Measurements from ENCODE around the gene CCDC9.
A peak's percentile ranks its signal among the peaks of the same experiment; 100 is the strongest.

CCDC9 gene

DNA sequence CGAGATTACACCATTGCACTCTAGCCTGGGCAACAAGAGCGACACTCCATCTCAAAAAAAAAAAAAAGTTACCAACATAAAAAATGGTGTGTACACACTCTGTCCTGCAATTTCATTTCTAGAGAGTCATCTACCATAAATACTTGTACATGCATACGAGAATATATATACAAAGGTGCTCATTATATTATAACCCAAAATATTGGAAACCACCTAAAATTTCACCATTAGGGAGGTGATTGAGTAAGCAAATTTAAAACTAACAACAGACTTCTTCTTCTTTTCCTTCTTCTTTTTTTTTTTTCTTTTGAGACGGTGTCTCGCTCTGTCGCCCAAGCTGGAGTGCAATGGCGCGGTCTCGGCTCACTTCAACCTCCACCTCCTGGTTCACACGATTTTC, 45.9 kb downstream of the CCDC9 start:
- no peak for DNase-seq

DNA sequence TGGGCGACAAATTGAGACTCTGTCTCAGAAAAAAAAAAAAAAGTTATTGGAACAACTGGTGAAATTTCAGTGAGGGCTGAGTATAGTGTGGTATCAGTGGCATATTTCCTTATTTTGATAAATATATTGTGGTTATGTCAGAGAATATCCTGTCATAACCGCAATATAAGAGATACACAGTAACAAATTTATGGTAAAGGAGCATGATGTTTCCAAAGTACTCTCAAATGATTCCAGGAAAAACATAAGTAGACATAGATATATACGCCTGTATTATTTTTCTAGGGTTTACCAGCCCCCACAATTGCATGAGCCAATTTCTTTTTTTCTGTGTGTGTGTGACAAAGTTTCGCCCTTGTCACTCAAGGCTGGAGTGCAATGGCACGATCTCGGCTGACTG, 47.6 kb downstream of the CCDC9 start:
- DNase-seq = no peak

- DNase-seq = peak; percentile 84
These were observed 49.0 kb downstream of the CCDC9 start for GRCh38 chr19:47305309-47305751.

DNA sequence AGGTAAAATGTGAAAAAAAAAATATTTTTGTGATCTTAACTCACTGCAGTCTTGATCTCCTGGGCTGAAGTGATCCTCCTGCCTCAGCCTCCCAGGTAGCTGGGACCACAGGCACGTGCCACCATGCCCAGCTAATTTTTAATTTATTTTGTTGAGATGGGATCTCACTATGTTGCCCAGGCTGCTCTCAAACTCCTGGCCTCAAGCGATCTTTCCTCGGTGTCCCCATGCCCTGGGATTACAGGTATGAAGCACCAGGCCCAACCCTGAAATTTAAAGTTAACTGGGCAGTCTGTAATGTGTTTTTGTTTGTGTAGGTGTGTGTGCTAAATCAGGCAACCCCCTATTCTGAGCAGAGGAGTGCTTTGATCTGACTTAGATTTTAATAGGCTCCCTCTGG, 50.0 kb downstream of the CCDC9 start:
- DNase-seq = no peak

DNA sequence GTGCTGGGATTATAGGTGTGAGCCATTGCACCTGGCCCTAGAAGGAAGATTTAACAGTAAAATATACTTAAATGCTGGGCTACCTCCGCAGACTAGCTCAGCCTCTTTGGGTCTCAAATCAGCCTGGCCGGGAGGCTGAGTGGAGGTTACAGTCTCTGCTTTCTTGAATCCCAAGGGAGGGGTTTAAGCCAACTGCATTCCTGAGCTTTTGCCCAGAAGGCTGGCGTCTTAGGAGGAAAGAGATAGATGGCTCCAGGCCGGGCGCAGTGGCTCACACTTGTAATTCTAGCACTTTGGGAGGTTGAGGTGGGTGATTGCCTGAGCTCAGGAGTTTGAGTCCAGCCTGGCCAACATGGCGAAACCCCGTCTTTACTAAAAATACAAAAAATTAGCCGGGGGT, 52.7 kb downstream of the CCDC9 start:
- DNase-seq = no peak

GRCh38 chr19:47309608-47310007, 53.3 kb downstream of the CCDC9 start, which contains the start of gene C5AR1:
C5AR1 (plus strand) TSS chr19:47309861; CDS start chr19:47309896, 35 bp downstream.
- DNase-seq = no peak

- DNase-seq = no peak
These were observed 54.0 kb downstream of the CCDC9 start for GRCh38 chr19:47310323-47310722.

DNA sequence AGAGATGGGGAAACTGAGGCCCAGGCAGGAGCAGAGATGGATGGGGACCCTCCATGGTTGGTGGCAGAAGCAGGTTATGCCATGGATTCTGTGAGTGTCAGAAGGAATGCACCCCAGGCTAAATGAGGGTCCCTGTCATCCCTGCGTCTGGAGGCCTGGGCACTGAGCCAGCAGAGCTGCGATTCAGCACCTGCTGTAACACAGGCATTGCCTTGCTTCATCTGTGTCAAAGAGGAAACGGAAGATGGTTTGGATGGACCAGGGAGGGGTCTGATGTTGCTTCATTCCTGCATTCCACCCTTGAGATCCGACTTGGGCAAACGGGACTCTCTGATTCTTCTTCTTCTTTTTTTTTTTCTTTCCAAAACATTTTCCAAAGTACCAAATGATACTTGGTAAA, 54.5 kb downstream of the CCDC9 start:
- no peak for DNase-seq

GRCh38 chr19:47312366-47313006, 56.2 kb downstream of the CCDC9 start:
- no peak for DNase-seq

DNA sequence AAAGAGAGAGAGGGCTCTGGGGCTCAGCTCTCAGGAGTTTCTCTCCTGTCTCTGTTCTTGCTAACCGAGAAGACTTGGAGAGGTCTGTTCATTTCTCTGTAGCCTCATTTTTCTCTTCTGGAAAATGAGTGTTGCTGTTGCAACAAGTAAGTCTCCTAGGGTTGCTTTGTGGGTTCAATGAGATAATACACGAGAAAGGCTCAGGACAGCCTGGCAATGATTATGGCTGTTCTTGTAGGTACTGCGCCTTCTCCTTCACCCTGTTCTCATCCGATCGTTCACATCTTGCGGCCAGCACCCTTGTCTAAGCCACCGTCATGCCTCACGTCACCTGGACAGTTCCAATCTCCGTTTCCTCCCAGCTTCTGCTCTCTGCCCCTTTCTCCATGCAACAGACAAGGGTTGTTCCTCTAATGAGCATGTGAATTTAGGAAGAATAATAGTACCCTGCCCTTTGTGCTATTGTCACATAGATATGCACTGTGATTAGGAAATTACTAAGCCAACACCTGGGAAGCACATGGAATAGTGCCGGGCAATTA, 57.5 kb downstream of the CCDC9 start:
- DNase-seq = no peak

GRCh38 chr19:47315125-47315821, 58.9 kb downstream of the CCDC9 start:
- peak; percentile 93 for DNase-seq

DNA sequence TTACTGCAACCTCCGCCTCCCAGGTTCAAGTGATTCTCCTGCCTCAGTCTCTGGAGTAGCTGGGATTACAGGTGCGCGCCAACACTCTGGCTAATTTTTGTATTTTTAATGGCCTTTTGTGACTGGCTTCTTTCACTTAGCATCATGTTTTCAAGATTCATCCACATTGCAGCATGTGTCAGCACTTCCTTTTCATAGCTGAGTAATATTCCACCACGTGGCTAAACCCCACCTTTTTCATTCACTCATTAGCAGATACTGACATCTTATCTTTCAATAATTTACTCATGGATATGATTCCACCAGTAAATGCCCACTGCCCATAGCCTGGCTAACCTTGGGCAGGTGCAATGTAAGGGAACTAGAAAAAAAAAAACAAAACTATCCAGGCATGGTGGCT, 60.2 kb downstream of the CCDC9 start:
- DNase-seq = no peak

DNA sequence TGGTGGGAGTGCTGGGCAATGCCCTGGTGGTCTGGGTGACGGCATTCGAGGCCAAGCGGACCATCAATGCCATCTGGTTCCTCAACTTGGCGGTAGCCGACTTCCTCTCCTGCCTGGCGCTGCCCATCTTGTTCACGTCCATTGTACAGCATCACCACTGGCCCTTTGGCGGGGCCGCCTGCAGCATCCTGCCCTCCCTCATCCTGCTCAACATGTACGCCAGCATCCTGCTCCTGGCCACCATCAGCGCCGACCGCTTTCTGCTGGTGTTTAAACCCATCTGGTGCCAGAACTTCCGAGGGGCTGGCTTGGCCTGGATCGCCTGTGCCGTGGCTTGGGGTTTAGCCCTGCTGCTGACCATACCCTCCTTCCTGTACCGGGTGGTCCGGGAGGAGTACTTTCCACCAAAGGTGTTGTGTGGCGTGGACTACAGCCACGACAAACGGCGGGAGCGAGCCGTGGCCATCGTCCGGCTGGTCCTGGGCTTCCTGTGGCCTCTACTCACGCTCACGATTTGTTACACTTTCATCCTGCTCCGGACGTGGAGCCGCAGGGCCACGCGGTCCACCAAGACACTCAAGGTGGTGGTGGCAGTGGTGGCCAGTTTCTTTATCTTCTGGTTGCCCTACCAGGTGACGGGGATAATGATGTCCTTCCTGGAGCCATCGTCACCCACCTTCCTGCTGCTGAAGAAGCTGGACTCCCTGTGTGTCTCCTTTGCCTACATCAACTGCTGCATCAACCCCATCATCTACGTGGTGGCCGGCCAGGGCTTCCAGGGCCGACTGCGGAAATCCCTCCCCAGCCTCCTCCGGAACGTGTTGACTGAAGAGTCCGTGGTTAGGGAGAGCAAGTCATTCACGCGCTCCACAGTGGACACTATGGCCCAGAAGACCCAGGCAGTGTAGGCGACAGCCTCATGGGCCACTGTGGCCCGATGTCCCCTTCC, 63.9 kb downstream of the CCDC9 start:
- no peak for DNase-seq
